H9 (cell line): ENCODE measurements around the gene ARID1B. TPM values are rescaled to one million over a fixed set of nuclear protein-coding genes. Genes with fewer than 3 reads are reported as not detected.

Experiments
- DNase-seq: peaks from one replicate; pipeline ENCODE4 v3.0.0-alpha.2; 2017
- H2AFZ ChIP-seq: one replicate; pipeline ENCODE4 v1.6.1; 2013; ENCODE audit warnings: mild to moderate bottlenecking, low read length, control low read depth, moderate library complexity
- H2AK5ac ChIP-seq: 2 replicates; pipeline ENCODE4 v1.6.1; 2013; ENCODE audit warnings: low read length, control low read depth, mixed read lengths; ENCODE audit not compliant: insufficient read length
- H2BK120ac ChIP-seq: one replicate; pipeline ENCODE4 v1.6.1; 2013; ENCODE audit warnings: low read depth, mild to moderate bottlenecking, low read length, control low read depth, inconsistent platforms; ENCODE audit not compliant: poor library complexity, severe bottlenecking
- H2BK12ac ChIP-seq: 2 replicates; pipeline ENCODE4 v1.6.1; 2013; ENCODE audit warnings: low read length, control low read depth, mixed read lengths, low read depth; ENCODE audit not compliant: insufficient read length
- H2BK15ac ChIP-seq: 2 replicates; pipeline ENCODE4 v1.6.1; 2013; ENCODE audit warnings: low read depth, low read length, control low read depth
- H2BK20ac ChIP-seq: one replicate; pipeline ENCODE4 v1.6.1; 2013; ENCODE audit warnings: low read depth, mild to moderate bottlenecking, low read length, control low read depth, inconsistent platforms; ENCODE audit not compliant: poor library complexity, severe bottlenecking
- H2BK5ac ChIP-seq: 2 replicates; pipeline ENCODE4 v1.6.1; 2013; ENCODE audit warnings: low read length, control low read depth, mixed read lengths; ENCODE audit not compliant: insufficient read length
- H3K14ac ChIP-seq: 2 replicates; pipeline ENCODE4 v1.6.1; 2013; ENCODE audit warnings: low read length, control low read depth; ENCODE audit not compliant: insufficient read depth
- H3K18ac ChIP-seq: 2 replicates; pipeline ENCODE4 v1.6.1; 2013; ENCODE audit warnings: low read depth, mild to moderate bottlenecking, mixed read lengths, low read length, control low read depth; ENCODE audit not compliant: insufficient read length
- H3K23ac ChIP-seq: 2 replicates; pipeline ENCODE4 v1.6.1; 2013; ENCODE audit warnings: low read length, control low read depth, mixed read lengths, low read depth; ENCODE audit not compliant: insufficient read length
- H3K23me2 ChIP-seq: 2 replicates; pipeline ENCODE4 v1.6.1; 2013; ENCODE audit warnings: low read depth, mild to moderate bottlenecking, mixed read lengths, low read length, control low read depth; ENCODE audit not compliant: insufficient read length, poor library complexity, severe bottlenecking
- H3K27ac ChIP-seq: 2 replicates; pipeline ENCODE4 v1.5.1; 2013; ENCODE audit warnings: low read length, control low read depth, mixed read lengths, low read depth; ENCODE audit not compliant: insufficient read length
- H3K27me3 ChIP-seq: 2 replicates; pipeline ENCODE4 v1.6.1; 2013; ENCODE audit warnings: low read length, control low read depth, inconsistent platforms; ENCODE audit not compliant: insufficient read depth
- H3K4ac ChIP-seq: 2 replicates; pipeline ENCODE4 v1.6.1; 2013; ENCODE audit warnings: low read depth, mild to moderate bottlenecking, control low read depth, inconsistent platforms, low read length, moderate library complexity
- H3K4me1 ChIP-seq: 2 replicates; pipeline ENCODE4 v1.6.1; 2013; ENCODE audit warnings: low read length, control low read depth, inconsistent platforms; ENCODE audit not compliant: insufficient read depth
- H3K4me2 ChIP-seq: 2 replicates; pipeline ENCODE4 v1.6.1; 2013; ENCODE audit warnings: low read length, control low read depth, mixed read lengths; ENCODE audit not compliant: insufficient read length, insufficient read depth
- H3K56ac ChIP-seq: 2 replicates; pipeline ENCODE4 v1.6.1; 2013; ENCODE audit warnings: low read depth, mild to moderate bottlenecking, mixed read lengths, low read length, control low read depth; ENCODE audit not compliant: insufficient read length
- H3K79me1 ChIP-seq: 2 replicates; pipeline ENCODE4 v1.6.1; 2013; ENCODE audit warnings: low read depth, mild to moderate bottlenecking, moderate library complexity, low read length, control low read depth, inconsistent platforms; ENCODE audit not compliant: insufficient read depth, poor library complexity, severe bottlenecking
- H3K79me2 ChIP-seq: 2 replicates; pipeline ENCODE4 v1.6.1; 2013; ENCODE audit warnings: low read length, control low read depth, inconsistent platforms; ENCODE audit not compliant: insufficient read depth
- H3K9ac ChIP-seq: 2 replicates; pipeline ENCODE4 v1.6.1; 2013; ENCODE audit warnings: low read length, control low read depth, mixed read lengths; ENCODE audit not compliant: insufficient read length; ENCODE audit errors: extremely low read depth
- H3K9me3 ChIP-seq: one replicate; pipeline ENCODE4 v1.6.1; 2013; ENCODE audit warnings: low read depth, low read length, inconsistent platforms; ENCODE audit not compliant: control insufficient read depth
- H3T11ph ChIP-seq: one replicate; pipeline ENCODE4 v1.6.1; 2013; ENCODE audit warnings: mild to moderate bottlenecking, low read length, control low read depth, inconsistent platforms
- H4K20me1 ChIP-seq: one replicate; pipeline ENCODE4 v1.6.1; 2013; ENCODE audit not compliant: control insufficient read depth, insufficient read length, insufficient read depth
- H4K5ac ChIP-seq: 2 replicates; pipeline ENCODE4 v1.6.1; 2013; ENCODE audit warnings: low read depth, mild to moderate bottlenecking, mixed read lengths, low read length, control low read depth; ENCODE audit not compliant: insufficient read length
- H4K8ac ChIP-seq: replicated peaks from 2 replicates; pipeline ENCODE4 v1.6.1; 2013; ENCODE audit warnings: low read length, control low read depth, mixed read lengths, low read depth; ENCODE audit not compliant: insufficient read length
- H4K91ac ChIP-seq: 2 replicates; pipeline ENCODE4 v1.6.1; 2013; ENCODE audit warnings: low read depth, mild to moderate bottlenecking, moderate library complexity, mixed read lengths, low read length, control low read depth; ENCODE audit not compliant: insufficient read length
- H3K27ac Mint-ChIP-seq, 3 experiments: 2 replicates in 2 of 3; 3 replicates in 1 of 3; pipeline ENCODE4 v1.8.0; 2020 to 2021; ENCODE audit warnings: mixed read lengths in 3 of 3, mild to moderate bottlenecking in 1 of 3, moderate library complexity in 1 of 3
- H3K27me3 Mint-ChIP-seq: 2 replicates; pipeline ENCODE4 v1.8.0; 2021; ENCODE audit warnings: low read depth, mild to moderate bottlenecking, moderate library complexity, mixed read lengths
- H3K36me3 Mint-ChIP-seq, 3 experiments: 2 replicates in 2 of 3; 3 replicates in 1 of 3; pipeline ENCODE4 v1.8.0; 2020 to 2021; ENCODE audit warnings: low read depth in 3 of 3, mixed read lengths in 3 of 3; ENCODE audit not compliant: insufficient read depth in 1 of 3
- H3K4me1 Mint-ChIP-seq, 2 experiments: 2 replicates each; pipeline ENCODE4 v1.8.0; 2020; ENCODE audit warnings: mixed read lengths in 2 of 2
- H3K4me3 Mint-ChIP-seq, 2 experiments: 2 replicates in 1 of 2; 3 replicates in 1 of 2; pipeline ENCODE4 v1.8.0; 2020 to 2021; ENCODE audit warnings: mild to moderate bottlenecking in 2 of 2, mixed read lengths in 2 of 2, moderate library complexity in 1 of 2
- H3K9me3 Mint-ChIP-seq, 2 experiments: 2 replicates in 1 of 2; 3 replicates in 1 of 2; pipeline ENCODE4 v1.8.0; 2020; ENCODE audit warnings: mild to moderate bottlenecking in 2 of 2, mixed read lengths in 2 of 2, moderate library complexity in 1 of 2
- CTCF ChIP-seq: fragments of 200-600 bp; sonication (generic); conservative IDR thresholded peaks from 3 replicates; pipeline ENCODE4 v1.8.0; 2021; ENCODE audit warnings: antibody characterized with exemption, mild to moderate bottlenecking
- WGBS: extraction: QIAGEN DNeasy Blood & Tissue Kit; methylation state at CpG from one replicate; pipeline ENCODE4 v1.1.7; 2013; ENCODE audit warnings: missing lambda C conversion rate, low lambda C conversion rate, mixed read lengths; ENCODE audit not compliant: insufficient read length; ENCODE audit errors: extremely low coverage; 5-methylcytosine and 5-hydroxymethylcytosine counted together
- total RNA-seq: library from RNA; stranded (reverse); gene quantifications from 2 replicates; pipeline ENCODE4 v1.2.1, GENCODE V29; 2021

The ARID1B gene
- total RNA-seq, 1 experiment from 2014 or later, result 88.2 TPM

- no peak overlapping the region for H2BK15ac ChIP-seq
- H4K91ac ChIP-seq, result no peak overlapping the region
- H2AFZ ChIP-seq, result no peak overlapping the region
- no peak overlapping the region for H2BK120ac ChIP-seq
- H3T11ph ChIP-seq, result no peak overlapping the region
- H3K27ac ChIP-seq, result no peak overlapping the region
- Mint-ChIP-seq H3K36me3 (peaks cover 0 to 5% (median 0%) of the 10 kb centered on the region in 3 experiments; a peak in 1 of 7 replicates), H3K4me3 (no peak overlapping the region), H3K27me3 (no peaks in the 10 kb centered on the region), H3K9me3 (peaks cover 0 to 5% of the 10 kb centered on the region in 2 experiments; a peak in 2 of 5 replicates), H3K4me1 (peaks cover 30 to 34% of the 10 kb centered on the region in 2 experiments), H3K27ac (no peak overlapping the region; a peak in 1 of 7 replicates)
- DNase-seq, result no peak
- H3K23me2 ChIP-seq, result no peaks in the 10 kb centered on the region
- no peaks in the 10 kb centered on the region for H4K20me1 ChIP-seq
- H2BK5ac ChIP-seq, result no peak overlapping the region
- no peak overlapping the region for H2BK20ac ChIP-seq
- no peak overlapping the region for H3K56ac ChIP-seq
- no peaks in the 10 kb centered on the region for H3K27me3 ChIP-seq
- H3K23ac ChIP-seq, result no peak overlapping the region
- H3K14ac ChIP-seq, result no peak overlapping the region
- no peak overlapping the region for H2AK5ac ChIP-seq
- H3K79me2 ChIP-seq, result peaks cover 7% of the 10 kb centered on the region; the same call in 1 of the 2 replicates
- H4K5ac ChIP-seq, result no peak overlapping the region
- H3K9me3 ChIP-seq, result no peaks in the 10 kb centered on the region
- H3K4me2 ChIP-seq, result no peak overlapping the region
- no peak overlapping the region for H3K4ac ChIP-seq
- H3K4me1 ChIP-seq, result no peaks in the 10 kb centered on the region; the same call in 1 of the 2 replicates
- no peak overlapping the region for H4K8ac ChIP-seq
- no peak overlapping the region for H3K9ac ChIP-seq
- no peak overlapping the region for H2BK12ac ChIP-seq
- H3K18ac ChIP-seq, result no peak overlapping the region
- H3K79me1 ChIP-seq, result no peaks in the 10 kb centered on the region
- WGBS, result no CpG with 5 or more reads among the region's 7 CpGs
- no peak for TF ChIP-seq CTCF
Observed at GRCh38 chr6:157013649-157014304, 236.6 kb downstream of the ARID1B start.
